ENCODE measurements around the gene ADGRD2.

ADGRD2 gene

DNA sequence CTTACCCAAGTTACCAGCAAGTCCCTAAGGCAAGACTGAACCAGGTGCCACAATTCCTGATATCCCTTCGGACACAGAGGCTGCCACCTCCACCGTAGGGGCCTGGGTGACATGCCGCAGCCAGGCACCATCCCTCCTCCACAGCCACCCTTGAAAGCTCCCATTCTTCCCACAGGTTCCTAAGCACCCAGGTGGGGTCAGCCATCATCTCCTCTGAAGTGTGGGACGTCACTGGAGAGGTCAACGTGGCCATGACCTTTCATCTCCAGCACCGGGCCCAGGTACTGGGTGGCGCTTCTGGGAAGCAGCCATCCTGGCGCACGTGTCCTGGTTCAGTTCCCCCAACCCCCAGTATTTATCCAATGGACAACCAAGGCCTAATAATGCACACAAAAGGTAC is 8.2 kb downstream of the ADGRD2 start:
- Mint-ChIP-seq H3K9me3 (peaks cover 9% of the 10 kb centered on the region), H3K27ac (no peak overlapping the region), H3K4me1 (no peaks in the 10 kb centered on the region), H3K27me3 (peaks cover 10% of the 10 kb centered on the region), H3K36me3 (no peaks in the 10 kb centered on the region), H3K4me3 (no peak overlapping the region)
- no peak for ATAC-seq

DNA sequence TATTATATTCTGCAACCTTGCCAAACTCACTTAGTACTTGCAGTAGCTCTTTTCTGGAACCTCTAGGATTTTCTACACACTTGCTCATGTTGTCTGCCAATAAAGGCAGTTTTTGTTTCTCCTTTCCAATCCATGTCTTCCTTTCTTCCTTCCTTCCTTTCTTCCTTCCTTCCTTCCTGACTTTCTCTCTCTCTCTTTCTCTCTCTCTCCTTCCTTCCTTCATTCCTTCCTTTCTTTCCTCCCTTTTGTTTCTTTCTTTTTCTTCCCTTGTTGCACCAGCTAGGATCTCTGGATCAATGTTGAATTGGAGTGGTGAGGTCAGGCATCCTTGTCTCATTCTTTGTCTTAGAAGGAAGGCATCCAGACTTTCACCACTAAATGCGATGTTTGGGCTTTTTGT is 12.5 kb downstream of the ADGRD2 start:
- H3K36me3 Mint-ChIP-seq = no peaks in the 10 kb centered on the region
- no peak for ATAC-seq
- H3K9me3 Mint-ChIP-seq = peaks cover 10% of the 10 kb centered on the region
- no peaks in the 10 kb centered on the region for H3K4me1 Mint-ChIP-seq
- H3K4me3 Mint-ChIP-seq = no peak overlapping the region
- no peak overlapping the region for H3K27ac Mint-ChIP-seq
- H3K27me3 Mint-ChIP-seq = peaks cover 13% of the 10 kb centered on the region

DNA sequence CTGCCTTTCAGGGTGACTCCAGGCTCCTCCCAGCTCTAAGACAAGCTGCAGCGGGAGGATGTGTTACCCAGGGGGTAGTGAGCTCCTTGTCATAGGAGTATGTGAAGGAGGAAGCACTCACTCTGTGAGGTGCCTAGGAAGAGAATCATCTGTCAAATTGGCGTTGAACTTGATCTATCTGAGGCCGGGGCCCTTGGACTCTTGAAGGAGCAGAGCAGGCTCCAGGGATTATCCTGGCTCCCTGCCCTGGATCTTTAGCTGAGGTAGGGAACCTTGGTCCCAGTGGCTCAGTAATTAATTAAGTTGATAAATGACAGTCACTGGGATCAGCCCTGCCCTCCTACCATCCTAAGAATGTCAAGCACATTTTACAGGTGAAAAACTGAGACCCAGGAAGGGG is 15.5 kb downstream of the ADGRD2 start:
- ATAC-seq = no peak
- H3K9me3 Mint-ChIP-seq = peaks cover 7% of the 10 kb centered on the region
- peaks cover 32% of the 10 kb centered on the region for H3K27me3 Mint-ChIP-seq
- H3K4me3 Mint-ChIP-seq = no peak overlapping the region
- H3K4me1 Mint-ChIP-seq = peaks cover 9% of the 10 kb centered on the region
- H3K36me3 Mint-ChIP-seq = no peaks in the 10 kb centered on the region
- H3K27ac Mint-ChIP-seq = no peak overlapping the region

DNA sequence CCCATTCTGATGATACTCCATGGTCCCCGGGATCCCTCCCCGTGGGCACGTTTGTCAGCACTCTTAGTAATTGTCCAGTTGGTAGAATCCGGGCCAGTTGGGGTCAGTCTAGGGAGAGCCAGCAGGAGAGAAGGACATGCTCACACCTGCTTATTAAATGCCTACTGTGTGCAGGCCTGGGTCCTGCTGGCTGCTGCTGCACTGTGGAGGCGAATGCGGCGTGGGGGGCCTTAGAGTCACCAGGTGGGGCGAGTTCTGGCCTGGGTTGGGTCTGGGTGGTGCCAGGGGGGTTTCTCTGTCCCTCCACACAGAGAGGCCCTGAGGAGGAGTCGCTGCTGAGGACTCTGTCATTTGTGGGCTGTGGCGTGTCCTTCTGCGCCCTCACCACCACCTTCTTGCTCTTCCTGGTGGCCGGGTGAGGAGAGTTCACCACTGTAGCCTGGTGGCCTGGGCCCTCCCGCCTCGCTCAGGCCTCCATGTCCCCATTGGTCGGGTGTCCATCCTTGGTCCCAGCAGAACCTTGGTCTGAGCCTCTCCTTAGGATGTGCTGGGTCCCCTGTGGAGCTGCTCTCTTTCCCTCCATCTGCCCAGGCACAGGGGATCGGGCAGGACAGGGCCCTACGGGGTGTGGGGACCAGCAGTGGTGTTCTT is 17.3 kb downstream of the ADGRD2 start:
- Mint-ChIP-seq H3K9me3 (peaks cover 7% of the 10 kb centered on the region), H3K4me3 (no peak overlapping the region), H3K27me3 (peaks cover 50% of the 10 kb centered on the region), H3K27ac (no peak overlapping the region), H3K4me1 (peaks cover 9% of the 10 kb centered on the region), H3K36me3 (no peaks in the 10 kb centered on the region)
- no peak for ATAC-seq

DNA sequence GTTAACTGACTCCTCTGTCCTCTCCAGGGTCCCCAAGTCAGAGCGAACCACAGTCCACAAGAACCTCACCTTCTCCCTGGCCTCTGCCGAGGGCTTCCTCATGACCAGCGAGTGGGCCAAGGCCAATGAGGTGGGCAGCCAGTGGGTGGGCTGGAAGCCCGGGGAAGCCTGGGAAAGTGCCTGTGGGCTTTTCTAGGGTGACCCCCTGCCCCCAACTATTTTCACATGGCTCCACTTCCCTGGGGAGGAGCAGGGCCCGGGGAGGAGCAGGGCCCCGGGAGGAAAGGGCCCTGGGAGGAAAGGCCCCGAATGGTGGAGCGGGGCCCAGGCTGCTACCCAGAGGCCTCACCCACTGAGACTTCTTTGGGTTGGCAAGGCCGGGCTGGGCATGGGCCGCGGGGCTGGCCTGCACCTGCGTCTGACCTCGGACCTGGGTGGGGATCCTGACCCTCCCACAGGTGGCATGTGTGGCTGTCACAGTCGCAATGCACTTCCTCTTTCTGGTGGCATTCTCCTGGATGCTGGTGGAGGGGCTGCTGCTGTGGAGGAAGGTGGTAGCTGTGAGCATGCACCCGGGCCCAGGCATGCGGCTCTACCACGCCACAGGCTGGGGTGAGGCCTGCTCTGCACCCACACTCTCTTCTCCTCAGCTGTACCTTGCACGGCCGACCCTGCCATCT is 17.9 kb downstream of the ADGRD2 start:
- Mint-ChIP-seq H3K4me1 (peaks cover 9% of the 10 kb centered on the region), H3K9me3 (peaks cover 3% of the 10 kb centered on the region), H3K36me3 (no peaks in the 10 kb centered on the region), H3K4me3 (no peak overlapping the region), H3K27me3 (peaks cover 57% of the 10 kb centered on the region), H3K27ac (no peak overlapping the region)
- ATAC-seq = peak; percentile 6

DNA sequence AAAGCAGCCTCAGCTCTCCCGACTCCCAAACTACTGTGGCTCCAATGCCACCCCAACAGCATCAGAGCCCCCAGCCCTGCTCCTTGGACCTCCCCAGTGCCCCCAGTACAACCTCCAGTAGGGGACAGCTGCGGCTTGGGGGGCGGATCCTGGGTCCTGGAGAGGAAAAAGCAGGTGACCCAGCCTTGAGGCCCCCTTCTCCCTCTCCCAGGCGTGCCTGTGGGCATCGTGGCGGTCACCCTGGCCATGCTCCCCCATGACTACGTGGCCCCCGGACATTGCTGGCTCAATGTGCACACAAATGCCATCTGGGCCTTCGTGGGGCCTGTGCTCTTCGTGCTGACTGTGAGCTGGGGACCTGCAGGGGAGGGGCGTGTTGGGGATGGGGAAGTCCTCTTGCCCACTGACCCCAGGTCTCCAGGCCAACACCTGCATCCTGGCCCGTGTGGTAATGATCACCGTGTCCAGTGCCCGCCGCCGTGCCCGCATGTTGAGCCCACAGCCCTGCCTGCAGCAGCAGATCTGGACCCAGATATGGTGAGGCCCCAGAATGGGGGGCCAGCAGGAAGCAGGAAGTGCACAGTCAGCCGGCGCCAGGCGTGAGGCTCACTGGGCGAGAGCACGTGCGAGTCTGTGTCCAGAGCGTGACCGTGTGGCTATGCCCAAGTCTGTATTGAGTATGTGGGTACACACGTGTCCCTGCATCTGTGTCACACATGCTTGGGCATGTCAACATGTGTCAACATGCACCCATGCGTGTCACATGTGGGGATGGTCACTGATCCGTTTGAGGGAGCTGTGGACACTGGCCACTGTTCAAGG is 19.0 kb downstream of the ADGRD2 start:
- Mint-ChIP-seq H3K4me1 (peaks cover 9% of the 10 kb centered on the region), H3K36me3 (no peaks in the 10 kb centered on the region), H3K27ac (no peak overlapping the region), H3K4me3 (no peak overlapping the region), H3K27me3 (peaks cover 67% of the 10 kb centered on the region), H3K9me3 (no peaks in the 10 kb centered on the region)
- no peak for ATAC-seq

DNA sequence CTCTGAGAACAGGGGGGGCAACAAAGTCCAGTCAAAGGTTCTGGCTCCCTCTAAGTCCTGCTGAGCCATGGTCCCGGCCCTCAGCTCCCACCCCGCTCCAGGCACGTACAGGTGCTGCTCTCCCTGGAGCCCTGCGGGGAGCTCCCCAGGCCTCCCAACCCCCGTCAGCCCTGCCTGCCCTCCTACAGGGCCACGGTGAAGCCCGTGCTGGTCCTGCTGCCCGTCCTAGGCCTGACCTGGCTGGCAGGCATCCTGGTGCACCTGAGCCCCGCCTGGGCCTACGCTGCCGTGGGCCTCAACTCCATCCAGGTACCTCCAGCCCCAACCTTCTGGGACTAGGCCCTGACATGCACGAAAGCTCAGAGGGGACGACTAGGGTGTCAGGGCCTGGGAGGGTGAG is 20.1 kb downstream of the ADGRD2 start:
- Mint-ChIP-seq H3K27me3 (peaks cover 71% of the 10 kb centered on the region), H3K4me1 (peaks cover 14% of the 10 kb centered on the region), H3K36me3 (no peaks in the 10 kb centered on the region), H3K27ac (no peak overlapping the region), H3K4me3 (no peak overlapping the region), H3K9me3 (no peaks in the 10 kb centered on the region)
- ATAC-seq = no peak

DNA sequence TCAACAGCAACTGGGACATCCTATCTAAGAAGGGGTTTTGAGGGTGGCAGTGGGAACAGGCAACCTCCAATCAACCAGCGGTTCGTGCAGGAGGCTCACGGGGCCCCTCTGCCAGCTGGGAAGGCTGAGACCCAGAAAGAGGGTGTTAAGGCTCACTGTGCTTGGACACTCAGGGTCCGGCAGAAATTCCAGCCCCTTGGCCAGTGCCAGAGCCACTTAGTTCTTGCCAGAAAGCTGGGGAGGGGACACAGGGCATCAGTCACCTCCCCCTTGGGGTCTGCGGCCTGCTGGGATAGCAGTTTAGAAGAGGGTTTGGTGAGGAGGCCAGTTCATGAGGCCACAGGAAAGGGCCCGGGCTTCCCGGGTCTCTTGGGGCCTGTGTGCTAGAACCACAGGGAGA is 20.5 kb downstream of the ADGRD2 start:
- no peak for ATAC-seq
- H3K27me3 Mint-ChIP-seq = peaks cover 70% of the 10 kb centered on the region
- H3K4me3 Mint-ChIP-seq = no peak overlapping the region

DNA sequence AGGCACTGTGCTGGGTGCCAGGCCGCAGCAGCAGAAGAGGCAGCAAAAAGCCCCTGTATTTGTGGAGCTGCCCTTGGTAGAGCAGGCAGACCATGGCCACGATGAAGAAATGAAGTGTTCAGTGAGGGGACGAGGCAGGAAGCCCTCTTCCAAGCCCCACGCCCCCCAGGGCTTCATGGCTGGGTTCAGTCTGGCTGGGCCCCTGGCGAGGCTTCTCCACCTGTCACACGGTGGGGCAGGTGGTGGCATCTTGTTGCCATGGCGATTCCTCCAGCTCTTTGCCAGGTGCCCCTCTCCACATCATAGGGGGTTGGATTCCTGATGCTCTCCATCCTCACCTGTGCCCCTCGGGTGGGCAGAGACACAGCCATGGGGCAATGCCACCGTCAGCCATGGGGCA is 21.5 kb downstream of the ADGRD2 start:
- ATAC-seq = no peak
- no peak overlapping the region for H3K4me3 Mint-ChIP-seq
- H3K9me3 Mint-ChIP-seq = no peaks in the 10 kb centered on the region

More for the DNA sequence above, 20.5 kb downstream of the ADGRD2 start:
- H3K36me3 Mint-ChIP-seq = no peaks in the 10 kb centered on the region
- H3K27ac Mint-ChIP-seq = no peak overlapping the region
- no peaks in the 10 kb centered on the region for H3K9me3 Mint-ChIP-seq
- H3K4me1 Mint-ChIP-seq = peaks cover 14% of the 10 kb centered on the region

DNA sequence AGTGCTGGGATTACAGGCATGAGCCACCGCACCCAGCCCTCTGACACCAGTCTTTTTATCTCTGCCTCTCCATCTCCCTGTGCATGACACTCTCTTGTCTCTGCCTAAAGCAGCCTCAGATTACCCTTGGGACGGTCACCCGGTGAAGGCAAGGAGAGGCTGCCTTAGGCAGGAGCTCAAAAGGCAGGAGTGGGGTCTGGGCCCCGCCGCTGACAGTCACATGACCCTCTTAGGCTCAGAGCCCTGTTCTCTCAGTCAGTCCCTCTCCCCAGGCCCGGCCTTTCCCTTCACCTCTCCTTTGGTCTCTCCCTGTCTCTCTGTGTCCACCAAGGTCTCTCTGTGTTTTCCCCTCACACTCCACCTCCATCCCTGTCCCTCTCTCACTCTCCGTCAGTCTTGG is 22.5 kb downstream of the ADGRD2 start:
- H3K4me1 Mint-ChIP-seq = peaks cover 14% of the 10 kb centered on the region
- H3K9me3 Mint-ChIP-seq = no peaks in the 10 kb centered on the region
- H3K27ac Mint-ChIP-seq = no peak overlapping the region
- ATAC-seq = no peak
- no peak overlapping the region for H3K4me3 Mint-ChIP-seq
- H3K27me3 Mint-ChIP-seq = peaks cover 78% of the 10 kb centered on the region
- H3K36me3 Mint-ChIP-seq = no peaks in the 10 kb centered on the region

More for the DNA sequence above, 21.5 kb downstream of the ADGRD2 start:
- H3K36me3 Mint-ChIP-seq = no peaks in the 10 kb centered on the region
- peaks cover 78% of the 10 kb centered on the region for H3K27me3 Mint-ChIP-seq
- peaks cover 14% of the 10 kb centered on the region for H3K4me1 Mint-ChIP-seq
- no peak overlapping the region for H3K27ac Mint-ChIP-seq

DNA sequence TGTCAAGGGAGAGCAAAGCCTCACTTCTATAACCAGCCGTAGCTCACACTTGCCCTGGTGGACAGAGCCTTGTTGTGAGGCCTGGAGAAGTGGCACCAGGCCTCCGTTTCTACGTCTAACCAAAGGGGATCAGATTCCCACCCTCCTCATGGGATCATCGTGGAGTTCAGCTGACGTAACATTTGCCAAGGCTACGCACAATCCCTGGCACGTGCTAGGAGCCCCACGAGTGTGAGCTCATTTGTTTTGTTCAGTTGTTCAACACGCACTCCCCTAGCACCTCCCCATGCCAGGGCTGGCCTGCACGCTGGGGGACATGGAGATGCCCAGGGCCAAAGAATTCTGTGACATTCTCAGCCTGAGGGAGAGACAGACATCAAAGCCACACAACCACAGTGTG is 23.1 kb downstream of the ADGRD2 start:
- Mint-ChIP-seq H3K36me3 (no peaks in the 10 kb centered on the region), H3K27ac (no peak overlapping the region), H3K4me1 (peaks cover 13% of the 10 kb centered on the region), H3K27me3 (peaks cover 77% of the 10 kb centered on the region), H3K4me3 (no peak overlapping the region), H3K9me3 (no peaks in the 10 kb centered on the region)
- no peak for ATAC-seq

DNA sequence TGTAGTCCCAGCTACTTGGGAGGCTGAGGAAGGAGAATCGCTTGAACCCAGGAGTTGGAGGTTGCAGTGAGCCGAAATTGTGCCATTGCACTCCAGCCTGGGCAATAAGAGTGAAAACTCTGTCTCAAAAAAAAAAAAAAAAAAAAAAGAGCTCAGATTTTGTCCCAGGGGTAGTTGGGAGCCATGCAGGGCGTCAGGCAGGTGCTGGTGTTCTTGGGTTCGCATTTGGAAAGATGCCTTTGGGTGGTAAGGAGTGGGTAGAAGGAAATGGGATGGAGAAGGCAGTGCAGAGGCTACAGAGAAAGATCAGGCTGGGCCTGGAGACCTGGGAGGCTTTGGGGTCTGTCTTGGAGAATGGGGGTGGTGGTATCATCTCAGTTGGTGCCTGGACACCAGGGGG is 23.9 kb downstream of the ADGRD2 start:
- no peak for ATAC-seq
- no peaks in the 10 kb centered on the region for H3K9me3 Mint-ChIP-seq
- H3K4me1 Mint-ChIP-seq = peaks cover 5% of the 10 kb centered on the region
- no peak overlapping the region for H3K27ac Mint-ChIP-seq
- H3K27me3 Mint-ChIP-seq = peaks cover 77% of the 10 kb centered on the region
- no peaks in the 10 kb centered on the region for H3K36me3 Mint-ChIP-seq
- no peak overlapping the region for H3K4me3 Mint-ChIP-seq

DNA sequence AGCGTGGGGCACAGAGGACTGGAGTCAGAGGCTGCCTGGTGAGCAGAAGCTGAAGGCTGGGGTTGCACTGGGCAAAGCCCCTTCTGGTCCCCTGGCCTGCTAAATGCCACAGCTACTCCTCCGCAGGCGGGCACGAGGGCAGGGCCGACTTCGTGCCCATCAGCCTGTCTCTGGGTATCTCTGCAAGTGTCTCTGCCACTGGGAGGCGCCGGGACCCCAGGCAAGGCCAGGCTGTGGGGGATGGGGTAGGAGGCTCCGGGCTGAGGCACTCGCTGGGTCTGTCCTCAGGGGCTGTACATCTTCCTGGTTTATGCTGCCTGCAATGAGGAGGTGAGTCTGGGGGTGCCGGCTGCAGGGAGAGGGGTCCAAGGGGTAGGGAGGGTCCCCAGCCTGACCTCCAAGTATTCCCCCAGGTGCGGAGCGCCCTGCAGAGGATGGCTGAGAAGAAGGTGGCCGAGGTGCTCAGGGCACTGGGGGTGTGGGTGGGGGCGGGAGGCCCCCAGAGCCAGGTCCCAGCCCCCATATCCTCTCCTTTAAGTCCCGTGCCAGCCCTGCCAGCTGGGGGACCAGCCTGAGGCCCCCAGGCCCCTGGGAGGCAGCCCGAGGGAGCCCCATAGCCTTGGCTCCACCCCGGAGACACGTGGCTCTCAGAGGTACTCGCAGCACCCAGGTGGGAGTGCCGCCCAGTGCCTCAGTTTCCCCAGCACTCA is 25.1 kb downstream of the ADGRD2 start:
- Mint-ChIP-seq H3K36me3 (no peaks in the 10 kb centered on the region), H3K4me1 (peaks cover 12% of the 10 kb centered on the region), H3K27me3 (peaks cover 88% of the 10 kb centered on the region), H3K9me3 (no peaks in the 10 kb centered on the region), H3K4me3 (no peak overlapping the region), H3K27ac (no peak overlapping the region)
- ATAC-seq = no peak

DNA sequence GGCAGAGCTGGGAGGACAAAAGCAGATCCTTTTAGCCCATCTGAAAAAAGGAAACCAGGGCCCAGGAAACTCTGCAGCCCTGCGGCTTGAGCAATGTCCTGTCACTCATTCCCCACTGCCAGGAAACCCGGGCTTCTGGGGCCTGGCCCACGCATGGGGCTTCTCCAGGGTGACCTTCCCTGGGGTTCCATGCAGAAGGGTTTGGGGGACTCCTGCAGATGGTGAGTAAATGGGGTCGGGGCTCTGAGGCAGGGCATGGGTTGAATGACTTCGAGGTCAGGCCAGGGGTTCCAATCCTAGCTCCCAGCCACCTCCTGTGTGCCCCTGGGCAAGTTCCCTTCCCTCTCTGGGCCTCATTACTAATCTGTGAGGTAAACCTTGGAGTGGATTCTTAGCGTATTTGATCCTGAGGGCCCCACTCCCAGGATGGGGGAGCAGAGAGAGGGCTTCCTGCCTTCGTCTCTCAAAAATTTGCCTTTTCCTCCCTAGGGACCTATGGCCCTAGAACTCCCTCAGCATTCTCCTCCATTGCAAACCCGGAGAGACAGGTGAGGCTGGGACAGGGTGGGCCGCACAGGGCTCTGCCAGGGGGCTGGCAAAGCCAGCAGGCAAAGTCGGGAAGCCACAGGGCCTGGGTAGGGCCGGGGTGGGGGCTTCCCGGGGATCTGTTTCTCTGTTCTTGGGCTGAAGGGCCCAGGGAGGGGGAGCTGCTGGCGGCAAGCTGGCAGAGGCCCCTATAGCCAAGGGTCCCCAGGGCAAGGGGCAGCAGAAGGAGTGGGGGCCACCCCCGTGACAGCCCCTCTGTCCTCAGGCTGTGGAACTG is 25.8 kb downstream of the ADGRD2 start:
- Mint-ChIP-seq H3K4me1 (peaks cover 14% of the 10 kb centered on the region), H3K27ac (no peak overlapping the region), H3K27me3 (peaks cover 82% of the 10 kb centered on the region), H3K4me3 (no peak overlapping the region), H3K36me3 (no peaks in the 10 kb centered on the region), H3K9me3 (no peaks in the 10 kb centered on the region)
- ATAC-seq = no peak
